H1 (cell line): Measurements from ENCODE around the gene NR5A1. TPM values are rescaled to one million over a fixed set of nuclear protein-coding genes. Genes with fewer than 3 reads are reported as not detected.

Experiments
- EGR1 ChIP-seq: IDR thresholded peaks from 2 replicates; pipeline ENCODE4 v1.6.1; 2011; ENCODE audit warnings: low read depth, low read length, borderline replicate concordance
- NRF1 ChIP-seq: IDR thresholded peaks from 2 replicates; pipeline ENCODE4 v1.6.1; 2011; ENCODE audit warnings: mild to moderate bottlenecking, low read depth, low read length, improper control_type of control experiment
- polyA plus RNA-seq, 7 experiments: library from polyadenylated mRNA; depleted of rRNA in 3 of 7; stranded (reverse) in 5 of 7; unstranded in 2 of 7; fragments of >200 nt in 5 of 7; fragments of 200-250 nt in 2 of 7; gene quantifications; 1 replicate in 5 of 7; 2 replicates in 1 of 7; 4 replicates in 1 of 7; pipeline versions ENCODE4 v1.2.1 to v1.2.3, GENCODE V29; 2011 to 2013; ENCODE audit warnings: missing spikeins in 2 of 7, mixed read lengths in 2 of 7
- total RNA-seq: library from RNA; stranded (reverse); fragmentation: NEBNext Ultra II Directional; extraction: Animal tissue kit (Norgen Biotek cat#: 25700); gene quantifications from 2 replicates; pipeline ENCODE4 v1.2.1, GENCODE V29; 2021

Gene NR5A1
- total and polyA plus RNA-seq, 2 of the 8 experiments (the other 6 are each of a cell fraction or from before 2014, with no cell fraction given): 0.29 to 0.58 TPM

GRCh38 chr9:124495126-124496074 lies 11.8 kb downstream of the NR5A1 start (continued):
- TF ChIP-seq EGR1 (no peak), NRF1 (no peak)
- TF ChIP-seq, all 59 proteins: peak for 0
